Left forelimb (tissue), 1 donor: ENCODE measurements around the gene BANK1.
"Not testable (repeated sequence)": the region's sequence is repeated elsewhere in the genome, so short reads cannot be mapped to it uniquely, and the experiment has no call there.

Experiments
- DNase-seq: peaks from one replicate; pipeline ENCODE4 v3.0.0-alpha.2; 2018; ENCODE audit warnings: low spot score

The BANK1 gene

DNA sequence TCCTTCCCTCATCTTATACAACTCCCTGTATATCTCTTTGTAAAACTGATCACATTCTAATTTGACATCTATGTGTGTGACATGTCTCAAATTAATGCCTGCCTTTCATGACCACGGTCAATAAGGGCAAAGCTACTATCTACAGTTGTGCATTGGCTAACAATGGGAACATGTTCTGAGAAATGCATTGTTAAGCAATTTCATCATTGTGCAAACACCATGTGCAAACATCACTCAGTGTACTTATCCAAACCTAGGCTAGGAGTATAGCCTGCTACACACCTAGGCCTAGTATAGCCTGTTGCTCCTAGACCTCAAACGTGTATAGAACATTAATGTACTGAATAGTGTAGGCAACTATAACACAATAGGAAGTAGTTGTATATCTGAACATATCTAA, 95.0 kb downstream of the BANK1 start:
- no peak for DNase-seq

DNA sequence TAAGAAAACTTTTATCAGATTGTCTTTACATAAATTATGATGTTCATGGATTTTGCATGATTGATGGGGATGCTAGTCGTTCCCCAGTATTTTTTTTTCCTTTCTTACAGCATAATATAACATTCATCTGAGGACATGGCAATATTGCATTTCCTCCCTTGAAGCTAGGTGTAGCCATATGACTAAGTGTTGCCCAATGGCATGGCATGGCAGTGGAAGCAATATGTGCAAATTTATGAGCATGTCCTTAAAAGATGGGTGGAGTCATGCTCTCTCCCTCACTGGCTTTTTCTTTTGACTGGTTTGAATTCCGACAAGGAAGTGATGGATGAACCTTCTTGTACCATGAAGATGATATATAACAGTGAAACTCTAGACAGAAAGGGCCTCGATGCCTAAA, 96.3 kb downstream of the BANK1 start:
- no peak for DNase-seq

- DNase-seq = no peak
Observed at GRCh38 chr4:101888472-101888871, 97.9 kb downstream of the BANK1 start.

- DNase-seq = not testable (repeated sequence)
Observed at GRCh38 chr4:101905527-101905926, 115.0 kb downstream of the BANK1 start.

GRCh38 chr4:101910786-101911373, 120.3 kb downstream of the BANK1 start:
- DNase-seq = no peak

DNA sequence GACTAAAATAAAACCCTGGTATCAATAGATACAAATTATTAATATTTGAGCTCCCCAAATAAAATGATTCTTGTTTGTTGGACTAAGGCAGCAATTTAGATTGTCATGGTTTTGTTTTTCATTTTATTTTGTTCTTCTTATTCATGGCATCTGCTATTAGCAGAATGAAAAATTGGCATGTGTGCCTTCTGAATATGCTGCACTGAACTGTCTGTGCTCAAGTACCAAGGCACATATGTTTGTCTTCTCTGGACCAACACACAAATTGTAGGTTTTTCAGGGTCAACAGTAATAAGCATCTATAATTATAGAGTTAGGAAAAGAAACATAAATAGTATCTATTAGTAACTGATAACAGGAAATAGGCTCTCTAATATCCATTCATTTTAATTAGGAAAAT, 121.1 kb downstream of the BANK1 start:
- DNase-seq = no peak

GRCh38 chr4:101914761-101915160, 124.2 kb downstream of the BANK1 start:
- no peak for DNase-seq

- DNase-seq = no peak
Observed at GRCh38 chr4:101919373-101919977, 128.9 kb downstream of the BANK1 start.

- DNase-seq = no peak
Observed at GRCh38 chr4:101921370-101921769, 130.8 kb downstream of the BANK1 start.

DNA sequence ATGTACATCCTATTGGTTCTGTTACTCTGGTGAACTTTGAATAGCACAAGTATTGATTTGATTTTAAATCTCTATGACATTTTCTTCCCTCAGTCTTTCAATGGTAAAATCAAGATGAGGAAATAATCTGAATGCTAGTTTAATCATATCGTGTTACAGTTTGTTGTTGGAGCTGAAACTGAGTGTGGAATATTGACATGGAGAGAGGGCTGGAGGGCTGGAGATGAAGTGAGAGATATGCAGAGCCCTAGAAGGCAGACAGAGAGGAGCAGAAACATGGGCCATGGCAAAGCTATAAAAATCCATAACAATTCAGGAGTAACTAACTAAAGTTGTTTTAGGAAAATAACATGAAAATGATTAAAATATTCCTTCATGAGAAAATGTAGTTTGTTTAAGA, 141.1 kb downstream of the BANK1 start:
- DNase-seq = no peak

DNA sequence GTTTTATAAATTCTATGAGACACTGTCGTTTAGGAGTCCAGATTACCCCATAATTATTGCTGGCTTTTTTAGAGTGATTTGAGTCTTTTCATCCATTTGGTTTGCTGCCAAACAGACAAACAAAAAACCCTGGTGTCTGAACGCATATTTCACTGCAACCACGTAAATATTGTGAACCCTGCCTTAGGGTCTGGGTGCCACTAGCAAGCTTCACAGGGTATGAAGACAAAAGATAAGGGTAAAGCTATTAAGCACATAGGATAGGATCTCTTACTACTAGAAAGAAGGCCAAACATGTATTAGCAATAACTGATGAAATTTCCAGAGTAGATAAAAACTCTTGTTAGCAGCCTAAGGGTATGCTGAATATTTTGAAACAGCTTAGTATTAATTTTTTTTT, 143.3 kb downstream of the BANK1 start:
- DNase-seq = no peak

- DNase-seq = no peak
Observed at GRCh38 chr4:101938836-101939235, 148.3 kb downstream of the BANK1 start.

GRCh38 chr4:101941816-101942358, 151.4 kb downstream of the BANK1 start:
- no peak for DNase-seq

DNA sequence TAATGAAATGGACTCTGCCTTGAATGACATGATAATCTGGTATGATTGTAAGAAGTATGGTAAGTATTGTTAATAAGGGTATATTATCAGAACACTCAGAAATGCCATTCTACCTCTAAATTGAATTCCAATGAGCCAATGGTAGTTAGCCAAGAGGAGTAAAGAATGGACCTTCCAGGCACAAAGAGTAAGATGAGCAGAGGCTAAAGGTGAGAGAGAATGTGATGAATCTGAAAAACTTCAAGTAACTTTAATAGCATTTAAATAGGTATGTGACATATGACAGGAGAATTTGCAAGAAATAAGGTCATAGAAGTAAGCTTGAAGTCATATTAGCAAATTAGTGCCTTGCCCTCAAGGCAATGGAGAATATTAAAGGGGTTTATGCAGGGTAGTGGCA, 152.4 kb downstream of the BANK1 start:
- no peak for DNase-seq

DNA sequence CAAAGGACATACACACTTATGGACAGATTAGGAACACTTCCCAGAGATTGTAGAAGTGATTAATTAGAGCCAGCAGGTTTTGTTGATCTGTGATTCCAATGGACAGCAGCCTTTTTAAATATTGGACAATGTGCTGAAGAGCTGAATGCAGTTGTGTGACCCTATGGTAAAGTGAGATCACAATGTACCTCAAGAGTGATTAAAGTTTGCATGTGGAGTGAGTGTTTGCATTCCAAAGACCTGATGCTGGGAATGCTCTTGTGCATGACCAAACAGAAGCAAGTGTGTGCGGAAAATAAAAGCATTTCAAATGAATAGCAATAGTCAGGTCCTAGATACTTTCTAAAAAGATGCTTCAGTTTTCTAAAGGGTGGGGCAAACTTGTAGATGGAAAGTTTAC, 154.1 kb downstream of the BANK1 start:
- no peak for DNase-seq

- no peak for DNase-seq
Observed at GRCh38 chr4:101948055-101948454, 157.5 kb downstream of the BANK1 start.

DNA sequence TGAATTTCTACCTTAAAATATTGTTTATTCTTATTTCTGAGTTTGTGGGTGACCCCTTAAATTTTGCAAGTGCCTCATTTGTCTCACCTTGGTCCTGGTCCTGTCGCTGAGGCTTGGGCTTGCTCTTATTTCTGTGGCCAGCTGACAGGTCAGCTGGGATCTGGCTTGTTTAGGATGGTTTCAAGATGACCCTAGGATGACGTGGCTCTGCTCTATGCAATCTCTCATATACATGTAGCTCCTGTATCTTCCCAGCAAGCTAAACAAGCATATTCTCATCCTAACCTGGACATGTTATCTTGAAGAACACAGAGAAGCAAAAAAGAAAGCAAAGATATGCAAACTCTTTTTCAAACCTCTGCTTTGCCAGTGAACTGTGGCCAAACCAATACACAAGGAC, 158.4 kb downstream of the BANK1 start:
- no peak for DNase-seq

DNA sequence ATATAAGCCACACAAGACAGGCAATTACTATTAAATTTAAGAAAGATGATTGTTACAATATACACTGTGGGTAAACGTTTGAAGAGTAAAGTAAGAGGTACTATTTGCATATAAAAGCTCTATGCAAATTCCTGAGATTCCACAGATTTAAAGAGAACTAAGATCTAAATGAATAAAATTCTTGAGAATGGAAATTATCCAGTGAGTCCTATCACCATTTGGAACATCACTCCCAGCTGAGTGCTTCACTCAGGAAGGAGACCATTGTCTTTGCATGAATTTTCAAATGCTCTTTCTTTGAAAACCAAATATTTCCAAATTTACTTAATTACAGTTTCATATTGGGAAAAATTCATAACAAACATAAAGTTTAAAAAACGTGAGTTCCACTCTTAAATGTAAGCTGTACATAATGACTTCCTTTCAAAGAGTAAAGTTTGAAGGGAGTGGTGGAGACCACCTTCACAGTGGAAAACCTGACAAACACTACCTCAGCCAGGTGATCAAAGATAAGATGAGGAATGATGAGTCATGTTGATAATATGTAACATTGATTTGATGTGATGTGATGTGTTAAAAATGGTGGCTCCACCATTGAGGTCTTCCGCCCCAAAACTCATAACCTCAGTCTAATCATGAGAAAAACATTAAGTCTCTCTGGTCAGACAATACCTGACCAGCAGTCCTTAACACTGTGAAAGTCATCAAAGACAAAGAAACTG, 159.9 kb downstream of the BANK1 start:
- DNase-seq = no peak

DNA sequence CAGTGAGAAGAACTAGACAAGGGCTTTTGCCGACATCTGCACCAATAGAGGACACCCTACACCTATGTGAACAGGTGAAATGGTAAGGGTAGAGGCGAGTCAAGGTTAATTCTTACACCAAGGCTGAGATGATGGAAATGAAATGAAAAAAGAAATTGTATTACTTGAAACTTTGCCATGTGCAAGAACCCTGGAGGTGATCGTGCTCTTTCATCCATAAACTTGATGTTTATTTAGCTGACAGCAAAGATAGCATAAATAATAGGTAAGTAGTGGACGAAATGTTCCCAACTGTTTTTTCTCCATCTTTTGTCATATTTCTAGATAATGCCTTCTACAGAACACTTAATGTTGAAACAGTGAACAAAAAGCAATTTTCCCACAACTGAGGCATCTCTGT, 162.5 kb downstream of the BANK1 start:
- no peak for DNase-seq

DNA sequence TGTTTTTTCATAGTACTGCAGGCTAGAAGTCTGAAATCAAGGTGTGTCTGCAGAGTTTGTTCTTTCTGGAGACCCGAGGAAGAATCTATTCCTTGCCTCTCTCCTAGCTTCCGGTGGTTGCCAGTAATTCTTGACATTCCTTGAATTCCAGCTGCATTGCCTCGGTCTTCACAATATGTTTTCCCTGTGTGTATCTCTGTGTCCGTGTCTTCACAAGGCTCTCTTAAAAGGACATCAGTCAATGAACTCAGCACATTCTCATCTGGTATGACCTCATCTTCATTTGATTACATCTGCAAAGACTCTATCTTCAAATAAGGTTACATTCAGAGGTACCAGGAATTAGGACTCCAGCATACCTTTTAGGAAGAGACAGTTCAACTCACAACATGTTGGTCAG, 163.4 kb downstream of the BANK1 start:
- DNase-seq = no peak

GRCh38 chr4:101954351-101954750, 163.8 kb downstream of the BANK1 start:
- no peak for DNase-seq

- DNase-seq = no peak
Observed at GRCh38 chr4:101954975-101955678, 164.6 kb downstream of the BANK1 start.
